NCI-H446 treated with DMSO at 0.1 percent for 48 hours (cell line): ENCODE measurements around the gene TMEM161B.
"Not testable (repeated sequence)": the region's sequence is repeated elsewhere in the genome, so short reads cannot be mapped to it uniquely, and the experiment has no call there.

Source experiments
- DNase-seq: peaks from one replicate; lab custom pipeline; 2025; lab: John Stamatoyannopoulos, UW

The TMEM161B gene

DNA sequence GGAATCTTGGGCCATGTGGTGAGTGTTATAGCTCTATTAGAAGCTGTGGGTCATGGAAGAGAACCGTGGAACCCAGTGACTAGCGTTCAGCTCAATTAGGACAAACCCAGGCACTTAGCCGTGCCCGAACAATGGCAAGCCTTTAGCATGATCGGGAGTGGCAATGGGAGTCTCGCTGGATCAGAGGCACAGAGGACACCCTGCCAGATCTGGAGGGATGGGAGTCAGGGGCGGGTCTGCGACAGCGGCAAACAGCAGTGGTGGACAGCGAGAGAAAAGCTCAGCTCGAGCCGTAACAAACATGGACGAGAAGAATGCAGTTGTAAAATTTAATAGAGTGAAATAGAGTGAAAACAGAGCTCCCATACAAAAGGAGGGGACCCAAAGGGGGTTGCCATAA, 91.2 kb downstream of the TMEM161B start:
- DNase-seq = not testable (repeated sequence)

DNA sequence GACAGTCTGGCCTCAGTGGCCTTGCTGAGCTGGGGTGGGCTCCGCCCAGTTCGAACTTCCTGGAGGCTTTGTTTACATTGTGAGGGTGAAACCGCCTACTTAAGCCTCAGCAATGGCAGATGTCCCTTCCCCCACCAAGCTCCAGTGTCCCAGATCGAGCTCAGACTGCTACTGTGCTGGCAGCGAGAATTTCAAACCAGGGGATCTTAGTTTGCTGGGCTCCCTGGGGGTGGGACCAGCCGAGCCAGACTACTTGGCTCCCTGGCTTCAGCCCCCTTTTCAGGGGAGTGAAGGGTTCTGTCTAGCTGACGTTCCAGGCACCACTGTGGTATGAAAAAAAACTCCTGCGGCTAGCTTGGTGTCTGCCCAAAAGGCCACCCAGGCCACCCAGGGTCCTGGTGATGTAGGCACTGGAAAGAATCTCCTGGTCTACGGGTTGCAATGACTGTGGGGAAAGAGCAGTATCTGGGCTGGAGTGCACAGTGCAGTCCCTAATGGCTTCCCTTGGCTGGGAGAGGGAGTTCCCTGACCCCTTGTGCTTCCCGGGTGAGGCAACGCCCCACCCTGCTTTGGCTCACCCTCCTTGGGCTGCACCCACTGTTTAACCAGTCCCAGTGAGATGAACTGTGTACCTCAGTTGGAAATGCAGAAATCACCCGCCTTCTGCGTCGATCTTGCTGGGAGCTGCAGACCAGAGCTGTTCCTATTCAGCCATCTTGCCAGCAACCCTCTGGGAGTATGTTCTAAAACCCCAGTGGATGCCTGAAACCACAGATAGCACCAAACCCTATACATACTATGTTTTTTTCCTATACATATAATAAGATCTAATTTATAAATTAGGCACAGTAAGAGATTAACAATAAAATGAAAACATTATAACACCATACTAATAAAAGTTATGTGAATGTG, 95.5 kb downstream of the TMEM161B start:
- no peak for DNase-seq

DNA sequence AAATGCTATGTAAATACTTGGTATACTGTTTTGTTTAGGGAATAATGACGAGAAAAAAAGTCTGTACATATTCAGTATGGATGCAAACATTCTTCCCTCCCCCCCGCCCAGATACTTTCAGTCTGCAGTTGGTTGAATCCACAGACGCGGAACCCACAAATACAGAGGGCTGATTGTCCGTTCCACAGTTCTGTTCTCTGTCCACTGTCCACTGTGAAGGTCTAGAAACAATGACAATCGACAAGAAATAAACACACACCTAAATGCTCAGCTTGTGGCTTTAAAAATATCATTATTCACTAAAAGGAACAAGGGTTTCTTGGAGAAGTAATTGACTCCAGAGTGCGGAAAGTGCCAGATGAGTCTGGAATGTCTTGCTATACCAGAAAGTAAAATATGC, 109.1 kb downstream of the TMEM161B start:
- DNase-seq = no peak

DNA sequence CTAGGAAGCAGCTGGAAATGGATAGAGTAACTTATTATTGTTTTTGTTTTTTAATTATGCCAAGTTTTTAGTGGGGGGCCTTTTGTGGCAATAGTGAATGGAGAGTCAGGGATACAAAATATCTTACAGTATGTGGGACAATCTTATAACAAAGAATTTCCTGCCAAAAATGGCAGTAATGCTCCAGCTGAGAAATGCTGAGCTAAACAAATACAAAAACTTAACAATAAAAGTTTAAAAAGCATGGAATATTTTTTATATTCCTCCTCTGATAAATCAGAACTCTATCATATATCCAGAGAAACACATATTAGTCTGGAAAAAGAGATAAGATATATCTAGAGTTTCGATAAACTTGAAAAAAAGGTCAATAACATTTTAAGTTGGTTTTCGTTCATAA, 110.6 kb downstream of the TMEM161B start:
- no peak for DNase-seq

DNA sequence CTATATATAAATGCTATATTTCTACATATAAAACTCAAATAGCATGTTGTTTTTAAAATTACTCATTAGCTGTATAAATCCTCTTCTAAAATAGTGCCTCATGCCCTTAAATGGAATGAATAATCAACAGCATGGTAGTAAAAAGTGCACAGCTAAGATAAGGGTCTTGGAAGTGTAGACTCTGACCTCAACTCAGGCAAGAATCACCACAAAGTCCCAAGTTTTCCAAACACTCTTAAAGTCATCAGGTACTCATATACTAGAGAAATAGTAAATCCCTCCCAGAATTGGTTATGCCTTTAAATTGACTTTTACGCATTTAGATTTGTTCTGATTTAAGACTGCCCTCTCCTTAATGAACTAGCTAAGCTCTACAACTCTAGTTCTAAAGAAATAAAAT, 113.8 kb downstream of the TMEM161B start:
- no peak for DNase-seq

DNA sequence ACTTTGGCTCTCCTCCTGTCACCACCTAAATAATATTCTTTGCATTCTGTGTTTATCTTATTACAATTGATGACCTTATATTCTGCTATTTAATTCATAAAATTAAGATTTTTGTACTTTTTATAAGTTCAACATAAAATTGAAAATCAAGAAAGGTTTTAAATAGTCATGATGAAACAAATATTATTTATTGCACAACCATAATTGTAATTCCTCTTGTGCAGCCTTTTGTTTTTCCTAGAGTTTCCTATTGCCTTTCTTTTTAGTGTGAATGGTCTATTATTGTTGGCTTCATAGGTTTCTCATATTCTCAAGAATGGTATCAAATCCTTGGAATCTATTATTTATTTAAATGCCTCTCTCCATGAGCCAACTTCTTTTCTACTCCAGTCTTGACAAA, 117.9 kb downstream of the TMEM161B start:
- no peak for DNase-seq

DNA sequence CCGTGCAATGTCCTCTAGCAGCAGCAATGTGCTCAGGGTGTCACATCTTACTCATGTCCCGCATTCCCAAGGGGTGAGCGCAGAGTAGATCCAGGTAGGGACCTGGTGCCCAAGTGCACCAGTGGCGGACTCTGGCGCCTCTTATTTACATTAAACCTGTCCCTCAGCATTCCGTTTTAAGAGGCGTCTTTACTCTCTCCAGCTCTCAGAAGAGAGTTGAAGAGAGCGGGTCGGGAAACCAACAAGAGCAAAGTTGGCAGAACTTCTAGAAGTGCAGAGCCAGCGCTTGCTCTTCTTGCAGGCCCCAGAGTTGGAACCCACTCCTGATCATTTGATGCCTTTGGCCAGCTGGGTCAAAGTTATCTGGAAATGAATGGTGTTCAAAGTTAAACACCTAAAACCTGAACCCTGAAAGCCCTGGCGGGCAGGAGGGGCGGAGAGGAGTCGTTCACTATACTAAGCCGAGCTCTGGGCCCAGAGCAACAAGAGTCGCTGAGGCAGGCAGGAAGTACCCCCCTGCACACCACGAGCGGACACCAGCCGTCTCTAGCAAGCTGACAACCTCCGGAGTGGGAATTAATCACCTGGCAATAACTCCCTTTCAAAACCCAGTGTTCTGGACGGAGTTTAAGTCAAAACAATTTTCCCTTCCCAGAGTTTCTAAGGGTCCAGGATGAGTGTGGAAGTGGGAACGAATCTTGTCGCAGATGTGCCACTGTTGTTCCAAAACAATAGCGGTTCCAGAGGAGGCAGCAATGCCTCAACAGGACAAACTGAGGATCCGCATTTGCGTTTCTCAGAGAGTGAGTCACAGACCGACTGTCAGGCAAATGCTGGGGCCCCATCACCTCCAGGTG, 122.8 kb downstream of the TMEM161B start:
- DNase-seq = no peak

DNA sequence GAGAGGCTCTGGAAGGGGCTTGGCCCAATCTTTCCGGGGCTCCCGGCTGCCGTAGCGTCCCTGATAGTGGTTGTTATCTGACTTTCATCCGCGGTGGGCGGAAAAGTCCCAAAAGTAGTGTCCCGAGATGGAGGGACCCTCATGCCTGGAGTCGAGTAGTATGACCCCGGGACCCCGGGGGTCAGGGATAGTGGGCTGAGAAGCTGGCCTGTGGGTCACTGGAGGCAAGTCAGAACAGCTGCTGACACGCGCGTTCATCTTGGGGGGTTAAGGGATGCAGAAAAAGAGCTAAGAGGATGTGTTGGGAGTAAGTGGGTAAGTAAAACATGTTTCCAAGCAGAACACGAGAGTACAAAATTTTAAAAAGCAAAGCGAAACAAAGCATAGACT, 123.4 kb downstream of the TMEM161B start:
- no peak for DNase-seq
